Loucy (cell line): ENCODE data around the gene ARHGAP35.

Experiments
- H2AFZ ChIP-seq: fragments of 200-600 bp; sonication (generic); 2 replicates; pipeline ENCODE4 v1.6.0; 2016; ENCODE audit warnings: antibody characterized with exemption, mild to moderate bottlenecking, low read length, moderate library complexity
- H3F3A ChIP-seq: fragments of 200-600 bp; 2 replicates; pipeline ENCODE4 v1.6.0; 2016; ENCODE audit warnings: antibody characterized with exemption, low read depth, mild to moderate bottlenecking
- H3K27me3 ChIP-seq: fragments of 200-600 bp; sonication (generic); 2 replicates; pipeline ENCODE4 v1.6.1; 2014; ENCODE audit warnings: low read length, mild to moderate bottlenecking; ENCODE audit not compliant: insufficient read depth, poor library complexity, severe bottlenecking
- H3K36me3 ChIP-seq: fragments of 200-600 bp; sonication (generic); 2 replicates; pipeline ENCODE4 v1.6.1; 2016; ENCODE audit warnings: low read length; ENCODE audit not compliant: insufficient read depth
- H3K4me1 ChIP-seq: fragments of 200-600 bp; sonication (generic); 2 replicates; pipeline ENCODE4 v1.5.1; 2014; ENCODE audit warnings: low read length, mild to moderate bottlenecking; ENCODE audit not compliant: insufficient read depth, poor library complexity, severe bottlenecking
- H3K4me2 ChIP-seq: fragments of 200-600 bp; sonication (generic); 2 replicates; pipeline ENCODE4 v1.6.0; 2014; ENCODE audit warnings: antibody characterized with exemption, low read length, low read depth, mild to moderate bottlenecking; ENCODE audit not compliant: poor library complexity, severe bottlenecking
- H3K4me3 ChIP-seq: fragments of 200-600 bp; sonication (generic); 2 replicates; pipeline ENCODE4 v1.5.1; 2014; ENCODE audit warnings: low read length, mild to moderate bottlenecking, mixed read lengths; ENCODE audit not compliant: poor library complexity, severe bottlenecking
- H3K79me2 ChIP-seq: fragments of 200-600 bp; sonication (generic); 2 replicates; pipeline ENCODE4 v1.6.1; 2014; ENCODE audit warnings: low read length; ENCODE audit not compliant: insufficient read depth
- H3K9ac ChIP-seq: fragments of 200-600 bp; sonication (generic); 2 replicates; pipeline ENCODE4 v1.6.0; 2014; ENCODE audit warnings: mild to moderate bottlenecking, low read depth, low read length, moderate library complexity; ENCODE audit not compliant: poor library complexity, severe bottlenecking
- H3K9me2 ChIP-seq: fragments of 200-600 bp; sonication (generic); replicated peaks from 2 replicates; pipeline ENCODE4 v1.6.1; 2016; ENCODE audit warnings: low read depth, low read length, mixed read lengths
- H3K9me3 ChIP-seq: fragments of 200-600 bp; sonication (generic); 2 replicates; pipeline ENCODE4 v1.6.1; 2014; ENCODE audit warnings: mild to moderate bottlenecking, antibody characterized with exemption, low read length, low read depth; ENCODE audit not compliant: insufficient read depth
- H4K20me1 ChIP-seq: fragments of 200-600 bp; sonication (generic); 2 replicates; pipeline ENCODE4 v1.6.0; 2014; ENCODE audit warnings: antibody characterized with exemption, low read length, mild to moderate bottlenecking; ENCODE audit not compliant: insufficient read depth, poor library complexity, severe bottlenecking
- EZH2phosphoT487 ChIP-seq: fragments of 200-600 bp; IDR thresholded peaks from 2 replicates; pipeline ENCODE4 v1.6.1; 2018; ENCODE audit warnings: antibody characterized with exemption, mild to moderate bottlenecking, moderate library complexity, borderline replicate concordance
- TF ChIP-seq, protein P1 (sequence below): fragments of 200-600 bp; sonication (generic); conservative IDR thresholded peaks from 2 replicates; pipeline ENCODE4 v1.5.1; 2014; ENCODE audit warnings: mild to moderate bottlenecking, antibody characterized with exemption, low read length

The ARHGAP35 gene

DNA sequence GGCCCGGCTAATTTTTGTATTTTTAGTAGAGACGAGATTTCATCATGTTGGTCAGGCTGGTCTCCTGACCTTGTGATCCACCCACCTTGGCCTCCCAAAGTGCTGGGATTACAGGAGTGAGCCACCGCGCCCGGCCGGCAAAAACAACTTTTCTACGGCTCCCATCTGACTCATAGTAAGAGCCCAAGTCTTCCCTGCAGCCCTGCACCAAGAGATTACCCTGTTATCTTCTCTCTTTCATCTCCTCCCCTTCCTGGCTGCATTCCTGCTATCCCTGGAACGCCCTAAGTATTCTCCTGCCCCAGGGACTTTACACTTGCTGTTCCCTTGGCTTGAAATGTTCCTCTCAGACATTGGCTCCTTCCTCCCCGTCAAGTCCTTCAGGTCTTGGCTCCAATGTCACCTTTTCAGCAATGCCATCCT lies 16.7 kb upstream of the ARHGAP35 start:
- TF ChIP-seq, protein P1, sequence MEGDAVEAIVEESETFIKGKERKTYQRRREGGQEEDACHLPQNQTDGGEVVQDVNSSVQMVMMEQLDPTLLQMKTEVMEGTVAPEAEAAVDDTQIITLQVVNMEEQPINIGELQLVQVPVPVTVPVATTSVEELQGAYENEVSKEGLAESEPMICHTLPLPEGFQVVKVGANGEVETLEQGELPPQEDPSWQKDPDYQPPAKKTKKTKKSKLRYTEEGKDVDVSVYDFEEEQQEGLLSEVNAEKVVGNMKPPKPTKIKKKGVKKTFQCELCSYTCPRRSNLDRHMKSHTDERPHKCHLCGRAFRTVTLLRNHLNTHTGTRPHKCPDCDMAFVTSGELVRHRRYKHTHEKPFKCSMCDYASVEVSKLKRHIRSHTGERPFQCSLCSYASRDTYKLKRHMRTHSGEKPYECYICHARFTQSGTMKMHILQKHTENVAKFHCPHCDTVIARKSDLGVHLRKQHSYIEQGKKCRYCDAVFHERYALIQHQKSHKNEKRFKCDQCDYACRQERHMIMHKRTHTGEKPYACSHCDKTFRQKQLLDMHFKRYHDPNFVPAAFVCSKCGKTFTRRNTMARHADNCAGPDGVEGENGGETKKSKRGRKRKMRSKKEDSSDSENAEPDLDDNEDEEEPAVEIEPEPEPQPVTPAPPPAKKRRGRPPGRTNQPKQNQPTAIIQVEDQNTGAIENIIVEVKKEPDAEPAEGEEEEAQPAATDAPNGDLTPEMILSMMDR: no peak
- no peak for TF ChIP-seq EZH2phosphoT487

DNA sequence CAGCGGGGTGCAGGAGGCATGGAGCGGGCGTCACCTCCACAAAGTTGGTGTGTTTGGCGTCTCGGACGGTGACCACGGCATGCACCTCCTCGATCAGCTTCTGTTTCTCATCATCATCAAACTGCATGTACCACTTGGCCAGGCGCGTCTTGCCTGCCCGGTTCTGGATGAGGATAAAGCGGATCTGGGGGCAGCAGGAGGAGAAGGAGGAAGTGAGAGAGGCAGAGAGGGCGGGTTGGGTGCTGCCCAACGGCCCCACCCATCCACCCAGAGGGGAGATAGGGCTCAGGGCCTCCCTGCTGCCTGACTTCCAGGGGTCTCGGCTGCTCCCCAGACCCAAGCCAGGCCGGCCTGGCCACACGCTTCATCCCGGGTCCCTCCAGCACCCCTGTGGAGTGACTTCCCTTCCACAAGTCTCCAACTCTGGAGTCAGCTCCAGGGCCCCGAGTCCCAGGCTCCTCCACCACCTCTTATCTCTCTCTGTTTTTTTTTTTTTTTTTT lies 14.8 kb upstream of the ARHGAP35 start:
- no peak for TF ChIP-seq EZH2phosphoT487
- TF ChIP-seq, protein P1: no peak
- Histone ChIP-seq H4K20me1 (no peaks in the 10 kb centered on the region), H3K4me2 (no peak overlapping the region), H3K4me1 (peaks cover 13% of the 10 kb centered on the region), H2AFZ (no peak overlapping the region), H3K9me3 (no peaks in the 10 kb centered on the region), H3K4me3 (no peak overlapping the region), H3K36me3 (no peaks in the 10 kb centered on the region), H3K79me2 (peaks cover 15% of the 10 kb centered on the region), H3K27me3 (no peaks in the 10 kb centered on the region), H3K9me2 (no peaks in the 10 kb centered on the region), H3K9ac (no peak overlapping the region), H3F3A (no peaks in the 10 kb centered on the region)

More for the DNA sequence above, 16.7 kb upstream of the ARHGAP35 start:
- H3K4me1 ChIP-seq: no peaks in the 10 kb centered on the region
- no peaks in the 10 kb centered on the region for H3K36me3 ChIP-seq
- H3K4me3 ChIP-seq: no peak overlapping the region
- H2AFZ ChIP-seq: no peak overlapping the region
- H3F3A ChIP-seq: no peaks in the 10 kb centered on the region
- H3K79me2 ChIP-seq: 0 out of 2 replicates have a peak, but pooled peaks cover under 1% of the 10 kb centered on the region
- no peak overlapping the region for H3K9ac ChIP-seq
- no peaks in the 10 kb centered on the region for H3K9me2 ChIP-seq
- H3K4me2 ChIP-seq: no peak overlapping the region
- H3K9me3 ChIP-seq: no peaks in the 10 kb centered on the region
- H3K27me3 ChIP-seq: no peaks in the 10 kb centered on the region
- no peaks in the 10 kb centered on the region for H4K20me1 ChIP-seq

DNA sequence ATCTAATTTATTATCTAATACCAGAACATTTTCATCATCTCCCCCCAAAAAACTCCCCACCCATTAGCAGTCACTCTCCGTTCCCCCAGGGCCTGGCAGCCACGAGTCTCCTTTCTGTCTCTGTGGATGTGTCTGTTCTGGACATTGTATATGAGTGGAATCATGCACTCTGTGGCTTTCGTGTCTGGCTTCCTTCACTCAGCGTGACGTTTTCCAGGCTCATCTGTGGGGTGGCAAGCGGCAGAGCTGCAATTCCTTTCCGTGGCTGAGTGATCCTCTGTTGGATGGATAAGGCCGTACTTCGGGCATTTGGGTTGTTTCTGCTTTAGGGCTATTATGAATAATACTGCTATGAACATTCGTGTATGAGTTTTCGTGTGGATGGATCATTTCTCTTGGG lies 13.3 kb upstream of the ARHGAP35 start:
- no peaks in the 10 kb centered on the region for H3K9me2 ChIP-seq
- H3K36me3 ChIP-seq: no peaks in the 10 kb centered on the region
- no peaks in the 10 kb centered on the region for H3F3A ChIP-seq
- H3K4me1 ChIP-seq: peaks cover 13% of the 10 kb centered on the region
- H3K27me3 ChIP-seq: no peaks in the 10 kb centered on the region
- no peak overlapping the region for H3K9ac ChIP-seq
- no peak overlapping the region for H3K4me2 ChIP-seq
- no peak overlapping the region for H2AFZ ChIP-seq
- no peaks in the 10 kb centered on the region for H3K9me3 ChIP-seq
- TF ChIP-seq, protein P1: no peak
- no peak for TF ChIP-seq EZH2phosphoT487
- H4K20me1 ChIP-seq: no peaks in the 10 kb centered on the region
- H3K4me3 ChIP-seq: no peak overlapping the region
- peaks cover 15% of the 10 kb centered on the region for H3K79me2 ChIP-seq
